AG04450 (cell line): ENCODE results near the gene OR2AE1. TPM values are rescaled to one million over a fixed set of nuclear protein-coding genes. Genes with fewer than 3 reads are reported as not detected.

Experiments
- CTCF ChIA-PET: fragments of 300-600, 350-600 bp; formaldehyde crosslinking; extraction: SDS; loops from one replicate; lab custom pipeline; 2022; ENCODE audit warnings: antibody characterized with exemption, inconsistent platforms; lab: Charles Lee
- POLR2A ChIA-PET: fragments of 350-600 bp; formaldehyde crosslinking; extraction: SDS; loops from one replicate; lab custom pipeline; 2021; ENCODE audit warnings: antibody characterized with exemption, inconsistent platforms; lab: Yijun Ruan, JAX
- DNase-seq: peaks from one replicate; pipeline ENCODE4 v3.0.0-alpha.2; 2011; ENCODE audit warnings: low read depth, low spot score
- H3K27ac ChIP-seq: one replicate; pipeline ENCODE4 v1.5.1; 2012; ENCODE audit warnings: low read depth, low read length, control low read depth
- H3K27me3 ChIP-seq: one replicate; pipeline ENCODE4 v1.6.0; 2012; ENCODE audit warnings: low read length; ENCODE audit not compliant: control insufficient read depth, insufficient read depth
- H3K4me3 ChIP-seq: 2 replicates; pipeline ENCODE4 v1.5.1; 2011; ENCODE audit warnings: mild to moderate bottlenecking, low read depth, low read length, control low read depth
- H3K9me3 ChIP-seq: 2 replicates; pipeline ENCODE4 v1.5.1; 2012; ENCODE audit warnings: low read length; ENCODE audit not compliant: control insufficient read depth, insufficient read depth
- CTCF ChIP-seq: IDR thresholded peaks from 2 replicates; pipeline ENCODE4 v1.5.1; 2011; ENCODE audit warnings: low read depth, low read length, control low read depth, inconsistent platforms
- polyA minus RNA-seq: library from RNA; depleted of rRNA, polyadenylated mRNA; stranded (reverse); fragments of >200 nt; gene quantifications from 2 replicates; pipeline ENCODE4 v1.2.3, GENCODE V29; 2011; rRNA and poly(A)+ RNA removed
- polyA plus RNA-seq: library from polyadenylated mRNA; depleted of rRNA; stranded (reverse); fragments of >200 nt; gene quantifications from 2 replicates; pipeline ENCODE4 v1.2.3, GENCODE V29; 2011; rRNA removed

The OR2AE1 gene
- polyA plus RNA-seq, result not detected in 2 replicates
- 0.51 and 0.56 TPM in 2 replicates for polyA minus RNA-seq

GRCh38 chr7:99876933-99877332 lies at the start of gene OR2AE1:
OR2AE1 (minus strand) TSS chr7:99877033; CDS start chr7:99877033, 0 bp downstream.
- no peak for DNase-seq
- no peaks in the 10 kb centered on the region for H3K27me3 ChIP-seq
- POLR2A ChIA-PET, result no interaction called here
- H3K9me3 ChIP-seq, result no peaks in the 10 kb centered on the region
- CTCF ChIA-PET, result interaction anchor here (0.6 kb wide), 1 partner anchor 386 kb away, joined by 3 read pairs; no protein-coding TSS in a partner anchor
- no peak within 1 kb of the TSS for H3K4me3 ChIP-seq
- TF ChIP-seq CTCF, result no peak
- no peak within 1 kb of the TSS for H3K27ac ChIP-seq

GRCh38 chr7:99926321-99926720 lies 49.5 kb upstream of the OR2AE1 start:
- POLR2A ChIA-PET, result no interaction called here
- no peak for TF ChIP-seq CTCF
- no peak for DNase-seq
- Histone ChIP-seq H3K27me3 (peaks cover 10% of the 10 kb centered on the region), H3K9me3 (no peaks in the 10 kb centered on the region), H3K27ac (no peak overlapping the region), H3K4me3 (no peak overlapping the region)
- CTCF ChIA-PET, result no interaction called here

GRCh38 chr7:99923200-99923599 lies 46.4 kb upstream of the OR2AE1 start:
- Histone ChIP-seq H3K27me3 (peaks cover 4% of the 10 kb centered on the region), H3K9me3 (no peaks in the 10 kb centered on the region), H3K4me3 (no peak overlapping the region), H3K27ac (no peak overlapping the region)
- TF ChIP-seq CTCF, result no peak
- DNase-seq, result no peak
- ChIA-PET CTCF (interaction anchor here (1.3 kb wide), 1 partner anchor 10 kb away, joined by 4 read pairs; no protein-coding TSS in a partner anchor), POLR2A (no interaction called here)

GRCh38 chr7:99920149-99920548 lies 43.3 kb upstream of the OR2AE1 start:
- no peaks in the 10 kb centered on the region for H3K9me3 ChIP-seq
- POLR2A ChIA-PET, result interaction anchor here (0.6 to 1.1 kb wide), 4 partner anchors 8 to 558 kb away, joined by 3 to 6 read pairs (median 3); partner anchors contain the start of gene GJC3
- H3K27me3 ChIP-seq, result no peaks in the 10 kb centered on the region
- no peak overlapping the region for H3K27ac ChIP-seq
- no peak for TF ChIP-seq CTCF
- DNase-seq, result no peak
- H3K4me3 ChIP-seq, result peak overlapping the region; percentile 90
- CTCF ChIA-PET, result interaction anchor here (1.2 to 1.8 kb wide), 2 partner anchors 9 to 55 kb away, joined by 5 to 8 read pairs; partner anchors contain the start of genes AZGP1 and GJC3

- CTCF ChIA-PET, result interaction anchor here (1.2 to 1.8 kb wide), 2 partner anchors 9 to 56 kb away, joined by 5 to 8 read pairs; partner anchors contain the start of genes AZGP1 and GJC3
- H3K27ac ChIP-seq, result peak overlapping the region; percentile 91
- TF ChIP-seq CTCF, result no peak
- H3K4me3 ChIP-seq, result peak overlapping the region; percentile 90
- POLR2A ChIA-PET, result interaction anchor here (0.7 to 1.1 kb wide), 5 partner anchors 8 to 362 kb away, joined by 3 to 6 read pairs (median 3); partner anchors contain the start of genes GJC3 and ZNF655
- no peaks in the 10 kb centered on the region for H3K27me3 ChIP-seq
- no peak for DNase-seq
- no peaks in the 10 kb centered on the region for H3K9me3 ChIP-seq
Observed at GRCh38 chr7:99919814-99920112, 42.9 kb upstream of the OR2AE1 start.
